Liver (tissue), 3 donors: ENCODE measurements around the gene CDHR2.

Experiments used
- FOXA2 ChIP-seq: IDR thresholded peaks from 2 replicates; pipeline ENCODE4 v1.6.1; 2016; ENCODE audit warnings: antibody characterized with exemption
- GABPA ChIP-seq, 2 donors: IDR thresholded peaks in 1 of 2; conservative IDR thresholded peaks in 1 of 2; 2 replicates each; pipeline ENCODE4 v1.6.1; 2016; ENCODE audit warnings: antibody characterized with exemption in 2 of 2, mild to moderate bottlenecking in 1 of 2, moderate library complexity in 1 of 2
- JUND ChIP-seq, 2 donors: IDR thresholded peaks; 2 replicates each; pipeline ENCODE4 v1.6.1; 2016; ENCODE audit warnings: antibody characterized with exemption in 2 of 2
- RAD21 ChIP-seq, 2 donors: IDR thresholded peaks; 2 replicates each; pipeline ENCODE4 v1.6.1; 2016; ENCODE audit warnings: antibody characterized with exemption in 2 of 2, mild to moderate bottlenecking in 2 of 2
- SP1 ChIP-seq: IDR thresholded peaks from 2 replicates; pipeline ENCODE4 v1.6.1; 2018; ENCODE audit warnings: antibody characterized with exemption, mild to moderate bottlenecking
- TAF1 ChIP-seq: conservative IDR thresholded peaks from 2 replicates; pipeline ENCODE4 v1.6.1; 2016; ENCODE audit warnings: antibody characterized with exemption, mild to moderate bottlenecking
- TF ChIP-seq, protein P1 (sequence below): fragments of 150-350 bp; IDR thresholded peaks from 2 replicates; pipeline ENCODE4 v1.5.1; 2017; ENCODE audit warnings: improper control_type of control experiment, low read depth, low read length; ENCODE audit not compliant: missing input control
- TF ChIP-seq, protein P2 (sequence below): IDR thresholded peaks from 2 replicates; pipeline ENCODE4 v1.6.1; 2016; ENCODE audit warnings: antibody characterized with exemption
- TF ChIP-seq, protein P3 (sequence below): IDR thresholded peaks from 2 replicates; pipeline ENCODE4 v1.6.1; 2016; ENCODE audit warnings: antibody characterized with exemption, mild to moderate bottlenecking
- TF ChIP-seq, protein P4 (sequence below): IDR thresholded peaks from 2 replicates; pipeline ENCODE4 v1.6.1; 2016; ENCODE audit warnings: antibody characterized with exemption
- donor health status: healthy.
- donor health status: healthy.

DNA sequence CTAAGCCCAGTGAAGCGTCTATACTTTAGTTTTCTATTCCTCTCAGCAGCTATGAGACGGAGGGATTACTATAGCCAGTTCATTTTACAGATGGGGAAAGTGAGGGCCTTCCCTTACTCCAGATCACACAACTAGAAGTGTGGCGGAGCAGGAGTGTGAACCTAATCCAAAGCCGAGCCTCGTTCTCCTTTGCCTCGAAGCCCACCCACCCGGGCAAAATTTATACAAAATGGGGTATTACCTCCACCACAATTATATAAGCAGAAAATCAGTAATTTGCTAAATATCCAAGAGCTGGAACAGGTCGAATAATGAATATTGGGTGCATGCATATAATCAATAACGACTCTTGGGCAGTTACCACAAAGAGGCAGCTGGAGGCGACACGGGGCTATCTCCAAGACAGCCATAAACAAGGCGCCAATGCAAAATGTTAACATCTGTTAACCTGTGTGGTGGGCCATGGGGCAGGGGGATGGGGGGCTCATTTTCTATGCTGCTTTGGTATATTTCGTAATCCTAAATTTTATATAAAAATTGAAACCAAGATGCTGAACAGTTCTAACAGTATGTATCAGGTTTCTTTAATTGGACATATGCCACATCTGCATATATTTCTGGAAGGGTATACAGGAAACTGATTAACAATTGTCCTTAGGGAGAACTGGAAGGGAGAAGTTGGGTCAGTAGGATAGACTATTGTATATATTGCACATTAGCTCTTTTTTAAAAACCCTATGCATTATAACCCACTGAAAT, 10.7 kb upstream of the CDHR2 start:
- TF ChIP-seq, protein P1, sequence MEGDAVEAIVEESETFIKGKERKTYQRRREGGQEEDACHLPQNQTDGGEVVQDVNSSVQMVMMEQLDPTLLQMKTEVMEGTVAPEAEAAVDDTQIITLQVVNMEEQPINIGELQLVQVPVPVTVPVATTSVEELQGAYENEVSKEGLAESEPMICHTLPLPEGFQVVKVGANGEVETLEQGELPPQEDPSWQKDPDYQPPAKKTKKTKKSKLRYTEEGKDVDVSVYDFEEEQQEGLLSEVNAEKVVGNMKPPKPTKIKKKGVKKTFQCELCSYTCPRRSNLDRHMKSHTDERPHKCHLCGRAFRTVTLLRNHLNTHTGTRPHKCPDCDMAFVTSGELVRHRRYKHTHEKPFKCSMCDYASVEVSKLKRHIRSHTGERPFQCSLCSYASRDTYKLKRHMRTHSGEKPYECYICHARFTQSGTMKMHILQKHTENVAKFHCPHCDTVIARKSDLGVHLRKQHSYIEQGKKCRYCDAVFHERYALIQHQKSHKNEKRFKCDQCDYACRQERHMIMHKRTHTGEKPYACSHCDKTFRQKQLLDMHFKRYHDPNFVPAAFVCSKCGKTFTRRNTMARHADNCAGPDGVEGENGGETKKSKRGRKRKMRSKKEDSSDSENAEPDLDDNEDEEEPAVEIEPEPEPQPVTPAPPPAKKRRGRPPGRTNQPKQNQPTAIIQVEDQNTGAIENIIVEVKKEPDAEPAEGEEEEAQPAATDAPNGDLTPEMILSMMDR: no peak
- TF ChIP-seq GABPA (IDR thresholded peaks at IDR 0.05 in 1 of 2, conservative IDR thresholded peaks at IDR 0.05 in 1 of 2) (no peak), JUND (IDR thresholded peaks at IDR 0.05) (no peak), RAD21 (IDR thresholded peaks at IDR 0.05) (no peak), FOXA2 (no peak), TAF1 (no peak), SP1 (no peak)
- TF ChIP-seq, protein P2, sequence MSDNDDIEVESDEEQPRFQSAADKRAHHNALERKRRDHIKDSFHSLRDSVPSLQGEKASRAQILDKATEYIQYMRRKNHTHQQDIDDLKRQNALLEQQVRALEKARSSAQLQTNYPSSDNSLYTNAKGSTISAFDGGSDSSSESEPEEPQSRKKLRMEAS: no peak
- TF ChIP-seq, protein P3, sequence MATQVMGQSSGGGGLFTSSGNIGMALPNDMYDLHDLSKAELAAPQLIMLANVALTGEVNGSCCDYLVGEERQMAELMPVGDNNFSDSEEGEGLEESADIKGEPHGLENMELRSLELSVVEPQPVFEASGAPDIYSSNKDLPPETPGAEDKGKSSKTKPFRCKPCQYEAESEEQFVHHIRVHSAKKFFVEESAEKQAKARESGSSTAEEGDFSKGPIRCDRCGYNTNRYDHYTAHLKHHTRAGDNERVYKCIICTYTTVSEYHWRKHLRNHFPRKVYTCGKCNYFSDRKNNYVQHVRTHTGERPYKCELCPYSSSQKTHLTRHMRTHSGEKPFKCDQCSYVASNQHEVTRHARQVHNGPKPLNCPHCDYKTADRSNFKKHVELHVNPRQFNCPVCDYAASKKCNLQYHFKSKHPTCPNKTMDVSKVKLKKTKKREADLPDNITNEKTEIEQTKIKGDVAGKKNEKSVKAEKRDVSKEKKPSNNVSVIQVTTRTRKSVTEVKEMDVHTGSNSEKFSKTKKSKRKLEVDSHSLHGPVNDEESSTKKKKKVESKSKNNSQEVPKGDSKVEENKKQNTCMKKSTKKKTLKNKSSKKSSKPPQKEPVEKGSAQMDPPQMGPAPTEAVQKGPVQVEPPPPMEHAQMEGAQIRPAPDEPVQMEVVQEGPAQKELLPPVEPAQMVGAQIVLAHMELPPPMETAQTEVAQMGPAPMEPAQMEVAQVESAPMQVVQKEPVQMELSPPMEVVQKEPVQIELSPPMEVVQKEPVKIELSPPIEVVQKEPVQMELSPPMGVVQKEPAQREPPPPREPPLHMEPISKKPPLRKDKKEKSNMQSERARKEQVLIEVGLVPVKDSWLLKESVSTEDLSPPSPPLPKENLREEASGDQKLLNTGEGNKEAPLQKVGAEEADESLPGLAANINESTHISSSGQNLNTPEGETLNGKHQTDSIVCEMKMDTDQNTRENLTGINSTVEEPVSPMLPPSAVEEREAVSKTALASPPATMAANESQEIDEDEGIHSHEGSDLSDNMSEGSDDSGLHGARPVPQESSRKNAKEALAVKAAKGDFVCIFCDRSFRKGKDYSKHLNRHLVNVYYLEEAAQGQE: no peak
- TF ChIP-seq, protein P4, sequence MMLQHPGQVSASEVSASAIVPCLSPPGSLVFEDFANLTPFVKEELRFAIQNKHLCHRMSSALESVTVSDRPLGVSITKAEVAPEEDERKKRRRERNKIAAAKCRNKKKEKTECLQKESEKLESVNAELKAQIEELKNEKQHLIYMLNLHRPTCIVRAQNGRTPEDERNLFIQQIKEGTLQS: no peak
